Muscle of leg (tissue), 9 donors: ENCODE results near the gene KLHDC8A. TPM values are rescaled to one million over a fixed set of nuclear protein-coding genes. Genes with fewer than 3 reads are reported as not detected.

Experiments
- polyA plus RNA-seq, 8 donors: library from polyadenylated mRNA; unstranded; fragments of 120-200 nt; gene quantifications; one replicate each; pipeline versions ENCODE4 v1.2.1 to v1.2.3, GENCODE V29; 2013; ENCODE audit warnings: inconsistent platforms in 1 of 8, low replicate concordance in 1 of 8; ENCODE audit not compliant: insufficient read length in 8 of 8, insufficient read depth in 1 of 8
- total RNA-seq: library from RNA; stranded (reverse); fragments of 120-200 nt; gene quantifications from one replicate; pipeline ENCODE4 v1.2.4, GENCODE V29; 2013

The KLHDC8A gene
- total and polyA plus RNA-seq, 9 donors, result 0.22 to 0.84 (median 0.38) TPM

Other genes with a start within 250 kb of the KLHDC8A start
- 10.6 TPM for gene RBBP5, start 234.9 kb downstream of the KLHDC8A start, total RNA-seq
- gene RBBP5, start 234.9 kb downstream of the KLHDC8A start, polyA plus RNA-seq, result 10 to 100 TPM in 6 of 8 donors, 1 to 10 TPM in 2; 8.6 to 12.6 (median 10.8) TPM
- gene DSTYK, start 145.2 kb downstream of the KLHDC8A start, total RNA-seq, result 8.3 TPM
- 1 to 10 TPM; 6.0 to 9.4 (median 6.9) TPM for gene DSTYK, start 145.2 kb downstream of the KLHDC8A start, polyA plus RNA-seq
- gene TMCC2, start 129.0 kb downstream of the KLHDC8A start, total RNA-seq, result 6.1 TPM
- 10 to 100 TPM in 5 of 8 donors, 1 to 10 TPM in 3; 8.0 to 13.4 (median 10.9) TPM for gene TMCC2, start 129.0 kb downstream of the KLHDC8A start, polyA plus RNA-seq
- 0.40 TPM for gene NUAK2, start 35.2 kb downstream of the KLHDC8A start, total RNA-seq
- gene NUAK2, start 35.2 kb downstream of the KLHDC8A start, polyA plus RNA-seq, result 1 to 10 TPM in 1 of 8 donors, under 1 TPM in 7; 0.35 to 1.5 (median 0.42) TPM
- gene LEMD1, start 65.1 kb upstream of the KLHDC8A start, total RNA-seq, result not detected
- gene LEMD1, start 65.1 kb upstream of the KLHDC8A start, polyA plus RNA-seq, result under 1 TPM in 1 of 8 donors, not detected in 7; 0.39 TPM
- not detected for gene BLACAT1, start 99.1 kb upstream of the KLHDC8A start, total RNA-seq
- under 1 TPM in 2 of 8 donors, not detected in 6; 0.10 TPM for gene BLACAT1, start 99.1 kb upstream of the KLHDC8A start, polyA plus RNA-seq
- 3.1 TPM for gene CDK18, start 147.7 kb upstream of the KLHDC8A start, total RNA-seq
- 10 to 100 TPM in 5 of 8 donors, 1 to 10 TPM in 3; 5.9 to 18.8 (median 11.8) TPM for gene CDK18, start 147.7 kb upstream of the KLHDC8A start, polyA plus RNA-seq